Measurements from ENCODE around the gene STPG4.

Gene STPG4

DNA sequence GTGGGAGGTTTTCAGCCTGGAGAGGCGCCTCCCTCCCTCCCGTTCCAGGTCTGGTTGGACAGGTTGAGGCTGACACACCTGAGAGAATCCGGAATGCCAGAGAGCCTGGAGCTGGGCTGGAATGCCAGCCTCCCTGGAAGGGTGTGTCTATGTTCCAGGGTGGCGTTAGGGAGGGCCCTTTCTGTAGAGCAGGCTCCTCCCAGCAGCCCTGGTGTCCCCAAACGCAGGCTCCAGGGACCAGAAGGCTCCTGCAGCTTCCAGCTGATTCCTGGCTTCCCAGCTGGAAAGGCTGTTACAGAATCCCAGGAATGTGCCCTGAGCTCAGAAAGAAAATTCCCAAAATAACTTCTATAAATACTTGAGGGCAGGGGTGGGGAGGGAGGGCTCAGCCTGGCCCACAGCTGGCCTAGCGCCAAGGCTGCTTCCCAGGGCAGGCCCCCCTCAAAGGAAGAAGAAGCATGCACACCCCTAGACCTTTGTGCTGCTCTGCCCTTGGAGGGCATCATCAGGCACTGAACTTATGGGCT is 85.4 kb downstream of the STPG4 start:
- no peak for DNase-seq

DNA sequence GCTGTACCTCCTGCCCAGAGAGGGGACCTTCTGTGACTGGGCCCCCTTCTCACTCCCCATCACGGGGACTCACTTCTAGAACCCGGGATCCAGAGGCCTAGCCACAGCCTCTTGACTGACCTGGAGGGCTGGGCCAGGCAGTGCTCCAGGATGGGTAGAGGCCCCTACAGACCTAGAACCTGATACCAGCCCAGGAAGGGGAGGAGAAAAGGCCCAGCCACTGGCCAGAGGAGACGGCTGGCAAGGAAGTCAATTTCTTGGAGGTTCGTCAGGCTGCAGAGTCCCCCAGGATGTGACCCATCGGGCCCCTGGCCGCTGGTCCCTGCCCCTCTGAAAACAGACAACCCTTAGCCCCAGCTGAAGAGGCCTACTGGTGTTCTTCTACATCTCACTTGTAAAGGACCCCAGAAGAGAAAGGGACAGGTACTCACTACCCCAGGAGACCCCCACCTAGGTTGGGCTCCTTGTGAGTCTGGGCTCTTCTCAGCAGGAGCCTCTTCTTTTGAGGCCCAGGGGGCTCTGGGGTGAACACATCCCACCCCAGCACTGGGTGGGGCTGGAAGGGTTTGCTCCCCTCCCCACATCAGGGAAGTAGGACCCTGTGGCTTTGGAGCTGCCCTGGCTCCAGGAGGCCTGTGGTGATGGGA is 86.0 kb downstream of the STPG4 start:
- DNase-seq, result no peak

DNA sequence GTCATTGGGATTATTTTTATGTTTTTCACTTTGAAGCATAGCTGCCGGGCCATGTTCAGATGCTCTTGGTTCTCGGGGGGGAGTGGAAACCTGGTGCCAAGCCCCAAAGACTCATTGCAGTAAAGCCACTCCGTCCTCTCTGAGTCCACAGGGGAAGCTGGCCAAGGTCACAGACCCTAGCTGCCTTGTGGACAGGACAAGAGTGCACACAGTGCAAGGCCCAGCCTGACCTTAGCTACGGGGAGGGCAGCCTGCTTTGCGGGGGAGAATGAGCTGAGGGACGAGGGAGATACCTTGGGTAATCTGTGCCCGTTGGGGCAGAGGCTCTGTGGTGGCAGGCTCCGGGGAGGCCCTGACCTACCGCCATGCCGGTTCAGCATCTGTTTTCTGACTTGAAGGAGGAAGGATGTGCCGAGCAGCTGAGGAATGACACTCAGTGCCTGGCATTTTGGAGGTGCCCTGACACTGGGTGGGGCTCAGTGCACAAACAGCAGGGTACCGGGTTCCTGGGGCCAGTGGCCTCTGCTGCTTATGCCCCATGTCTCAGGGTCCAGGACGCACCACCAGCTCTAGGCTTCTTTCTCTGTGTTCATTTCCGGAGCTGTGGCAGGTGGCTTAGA is 87.2 kb downstream of the STPG4 start:
- no peak for DNase-seq

DNA sequence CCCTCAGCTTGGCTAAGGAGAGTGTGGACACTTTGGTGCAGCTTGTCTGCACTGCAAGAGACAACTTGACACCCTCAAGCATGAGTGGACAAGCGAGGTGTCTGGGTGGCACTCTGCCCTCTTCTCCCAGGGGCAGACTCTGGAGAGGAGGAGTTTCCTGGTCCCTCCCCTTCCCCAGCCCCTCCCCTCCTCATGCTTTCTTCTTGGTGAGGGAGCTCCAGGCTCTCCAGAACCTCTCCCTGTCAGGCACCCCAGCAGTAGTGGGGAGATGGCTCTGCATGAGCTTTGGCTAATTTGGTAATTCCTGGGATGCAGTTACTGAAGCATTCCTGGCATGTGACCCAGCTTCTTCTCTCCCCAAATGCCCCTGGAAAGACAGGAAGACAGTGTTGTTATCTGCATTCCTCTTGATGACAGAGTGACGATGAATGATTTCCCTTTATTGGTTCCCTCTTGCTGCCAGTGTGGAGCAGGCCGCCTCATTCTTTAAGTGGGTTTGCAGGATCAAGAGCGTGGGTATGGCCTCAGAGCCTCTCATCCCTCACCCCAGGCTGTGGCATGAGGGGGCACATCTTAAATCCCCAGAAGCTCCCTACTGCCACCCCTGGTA is 89.2 kb downstream of the STPG4 start:
- DNase-seq, result no peak

DNA sequence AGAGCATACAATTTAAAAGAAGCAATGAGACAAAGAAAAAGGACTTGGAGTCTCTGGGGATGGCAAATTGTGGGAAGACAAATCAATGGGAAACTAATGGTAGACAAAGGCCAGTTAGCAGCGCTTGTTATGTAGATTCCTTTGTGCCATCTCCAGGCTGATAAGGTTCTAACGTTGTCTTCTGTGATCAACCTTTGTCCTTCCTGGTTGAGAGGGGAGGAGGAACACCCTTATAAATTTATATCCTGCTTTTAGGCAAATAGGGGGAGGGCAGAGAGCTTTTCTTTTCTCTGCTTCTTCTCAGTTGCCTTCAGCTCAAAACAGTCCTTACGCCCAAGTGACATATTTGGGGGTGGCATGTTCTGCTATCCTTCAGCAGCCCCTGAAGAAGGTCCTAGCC is 89.8 kb downstream of the STPG4 start:
- DNase-seq, result no peak

GRCh38 chr2:47064106-47064505 is 91.0 kb downstream of the STPG4 start:
- no peak for DNase-seq

GRCh38 chr2:47063538-47063930 is 91.6 kb downstream of the STPG4 start:
- no peak for DNase-seq

DNA sequence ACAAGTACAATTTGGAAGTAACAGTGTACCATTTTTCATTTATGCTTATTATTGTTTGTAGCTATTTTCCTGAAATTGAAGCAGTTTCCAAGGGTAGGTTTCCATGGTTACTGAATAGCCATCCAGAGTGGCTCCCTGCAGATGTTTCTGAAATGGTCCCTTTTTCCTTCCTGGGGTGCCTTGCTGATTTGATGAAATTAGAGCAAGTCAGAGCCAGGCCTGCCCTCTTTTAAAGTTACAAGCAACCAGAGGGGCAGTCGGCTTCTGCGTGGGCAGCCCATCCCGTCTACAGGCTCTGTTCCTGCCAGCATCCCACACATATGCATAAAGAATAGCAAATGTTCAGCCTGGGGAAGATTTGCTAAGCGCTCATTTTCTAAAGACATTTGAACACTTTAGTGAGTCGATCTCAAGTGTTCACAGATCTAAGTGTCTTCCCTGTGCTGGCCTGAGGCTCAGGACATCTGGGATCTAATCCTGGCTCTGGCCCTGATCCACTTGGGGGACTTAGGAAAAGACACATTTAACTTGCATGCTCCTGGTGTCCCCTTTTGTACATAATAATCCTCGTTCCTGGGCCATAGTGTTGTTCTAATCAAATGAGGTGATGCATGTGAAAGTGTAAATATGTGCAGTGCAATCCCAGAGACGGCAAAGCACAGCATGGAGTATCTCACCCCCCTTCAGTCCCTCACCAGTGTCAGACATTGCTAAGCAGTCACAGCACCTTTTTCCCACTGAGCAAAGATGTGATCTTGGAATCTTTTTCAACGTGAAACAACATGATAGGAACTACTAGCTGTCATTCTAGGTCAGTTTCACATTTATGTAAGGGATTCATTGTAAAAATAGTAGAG is 92.2 kb downstream of the STPG4 start:
- no peak for DNase-seq

DNA sequence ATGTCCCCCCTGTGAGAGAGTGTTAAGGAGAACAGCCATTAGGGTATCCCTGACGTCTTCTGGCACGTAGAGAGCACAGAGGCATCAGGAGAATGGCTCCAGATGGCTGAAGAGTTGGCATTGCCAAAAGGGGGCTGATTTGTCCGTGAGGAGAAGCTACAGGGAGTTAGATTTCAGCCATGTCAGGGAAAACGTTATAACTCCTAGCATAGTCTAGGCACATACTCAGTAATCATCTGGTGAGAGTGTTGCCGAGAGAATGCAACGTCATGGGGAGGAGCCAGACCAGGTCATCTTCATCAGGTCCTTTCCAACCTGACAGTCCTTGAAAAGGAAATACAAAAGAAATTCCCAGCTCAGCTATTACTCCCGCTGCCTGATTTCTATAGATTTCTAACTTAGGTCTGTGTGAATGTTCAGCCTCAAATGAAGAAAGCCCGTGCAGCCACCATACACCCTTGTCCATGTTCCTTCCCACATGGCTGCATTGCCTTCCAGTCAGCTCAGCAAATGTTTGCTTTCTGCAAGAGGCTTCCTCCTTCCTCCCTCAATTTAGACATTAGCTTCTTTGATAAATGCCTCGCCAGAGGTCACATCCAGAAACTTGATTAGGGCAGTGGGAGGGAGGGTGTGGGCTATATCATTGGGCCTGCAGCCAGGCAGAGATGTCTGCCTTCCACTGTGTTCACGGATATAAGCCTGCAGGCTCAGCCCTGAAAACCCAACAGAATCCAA is 93.0 kb downstream of the STPG4 start:
- peak; percentile 11 for DNase-seq

DNA sequence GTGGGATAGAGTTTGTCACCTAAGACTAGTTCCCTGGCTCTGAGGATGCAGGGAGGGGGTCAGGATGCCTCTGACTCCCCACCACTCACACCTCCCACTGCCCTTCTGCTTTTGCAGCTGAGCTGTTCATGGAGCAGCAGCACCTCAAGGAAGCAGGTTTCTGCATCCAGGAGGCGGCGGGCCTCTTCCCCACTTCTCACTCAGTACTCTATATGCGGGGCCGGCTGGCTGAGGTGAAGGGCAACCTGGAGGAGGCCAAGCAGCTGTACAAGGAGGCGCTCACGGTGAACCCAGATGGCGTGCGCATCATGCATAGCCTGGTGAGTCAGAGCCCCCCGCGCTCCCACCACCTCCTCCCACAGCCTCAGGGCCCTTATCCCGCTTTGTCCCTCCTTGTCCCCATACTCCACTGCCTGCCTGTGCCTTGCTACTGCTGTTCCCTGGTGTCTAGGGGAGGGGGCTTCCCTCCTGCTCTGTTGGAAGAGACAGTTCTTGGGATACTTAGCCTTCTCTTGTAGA is 94.4 kb downstream of the STPG4 start:
- no peak for DNase-seq

- no peak for DNase-seq
Observed at GRCh38 chr2:47058003-47058931, 96.8 kb downstream of the STPG4 start.

GRCh38 chr2:47057687-47058002 is 97.5 kb downstream of the STPG4 start:
- DNase-seq, result no peak

DNA sequence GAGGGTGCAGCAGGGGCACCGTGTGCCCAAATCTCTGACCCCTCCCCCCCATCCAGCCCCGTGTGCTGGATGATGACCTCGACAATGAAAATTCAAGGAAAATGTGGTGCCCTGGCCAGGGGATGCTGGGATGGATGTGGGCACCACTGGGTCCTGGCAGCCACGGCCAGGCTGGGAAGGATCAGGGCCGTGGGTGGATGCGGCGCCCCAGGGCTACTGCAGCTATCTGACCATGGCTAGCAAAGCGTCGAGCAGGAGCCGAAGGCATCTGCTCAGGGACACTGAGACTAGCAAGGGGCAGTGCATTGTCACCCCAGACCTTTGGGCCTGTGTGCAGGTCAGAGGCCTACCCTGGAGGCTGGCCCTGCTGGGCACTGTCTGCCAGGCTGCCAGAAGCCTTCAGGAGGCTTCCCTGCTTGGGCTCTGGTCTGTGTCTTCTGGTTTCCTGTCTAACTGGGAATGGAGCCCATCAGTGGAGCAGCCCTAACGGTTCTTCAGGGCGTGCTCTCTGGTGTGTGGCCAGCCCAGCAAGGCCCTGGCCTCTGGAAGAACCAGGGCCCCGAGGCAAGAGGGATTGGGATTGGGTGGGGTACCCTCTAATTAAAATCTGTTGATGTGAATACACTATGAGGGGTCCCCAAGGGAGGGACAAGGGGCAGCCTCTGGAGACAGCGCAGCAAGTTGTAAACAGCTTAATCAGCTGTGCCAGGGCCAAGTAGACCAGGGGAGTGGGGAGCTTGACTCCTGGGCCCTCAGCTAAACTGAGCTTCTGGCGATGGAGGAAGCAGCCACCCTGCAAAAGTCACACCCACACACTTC is 98.0 kb downstream of the STPG4 start:
- DNase-seq, result no peak

GRCh38 chr2:47056374-47056773 is 98.7 kb downstream of the STPG4 start:
- no peak for DNase-seq

DNA sequence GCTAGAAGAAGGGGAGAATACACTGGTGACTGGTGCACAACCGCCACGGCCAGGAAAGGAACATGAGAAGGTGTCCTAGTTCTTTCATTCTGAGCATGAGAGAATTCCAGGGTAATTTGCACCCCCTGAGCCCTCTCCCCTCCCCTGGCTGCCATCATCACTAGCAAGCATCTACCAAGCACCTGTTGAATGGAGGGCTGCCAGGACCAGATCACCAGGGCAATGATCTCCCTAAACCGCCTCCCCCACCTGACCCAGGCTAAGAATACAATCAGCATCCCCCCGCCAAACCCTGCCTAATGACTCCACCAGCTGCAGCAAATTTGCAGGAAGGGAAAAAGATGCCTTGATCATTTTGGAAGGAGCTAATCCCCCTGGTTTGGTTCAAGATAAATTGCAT is 100.2 kb downstream of the STPG4 start:
- DNase-seq, result no peak

DNA sequence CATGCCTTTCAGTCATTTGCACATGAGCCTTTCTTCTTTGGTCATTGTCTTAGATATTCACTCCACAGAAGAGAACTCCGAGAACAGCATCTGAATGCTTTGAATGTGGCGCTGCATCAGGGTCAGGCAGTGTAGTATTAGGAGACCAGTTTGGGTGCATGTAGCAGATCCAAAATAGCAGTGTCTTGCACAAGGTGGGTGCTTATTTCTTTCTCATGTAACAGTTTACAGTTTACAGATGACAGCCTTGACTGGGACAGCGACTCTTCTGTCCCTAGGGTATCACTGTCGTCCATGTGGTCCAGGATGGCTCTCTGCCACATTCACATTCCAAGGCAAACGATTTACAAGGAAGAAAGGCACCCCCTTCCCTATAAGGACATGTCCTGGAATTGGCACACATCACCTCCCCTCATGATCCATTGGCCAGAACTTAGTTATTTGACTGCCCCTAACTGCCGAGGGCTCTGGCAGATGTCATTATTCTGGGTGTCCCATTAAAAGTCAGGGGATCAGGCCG is 101.0 kb downstream of the STPG4 start:
- no peak for DNase-seq

DNA sequence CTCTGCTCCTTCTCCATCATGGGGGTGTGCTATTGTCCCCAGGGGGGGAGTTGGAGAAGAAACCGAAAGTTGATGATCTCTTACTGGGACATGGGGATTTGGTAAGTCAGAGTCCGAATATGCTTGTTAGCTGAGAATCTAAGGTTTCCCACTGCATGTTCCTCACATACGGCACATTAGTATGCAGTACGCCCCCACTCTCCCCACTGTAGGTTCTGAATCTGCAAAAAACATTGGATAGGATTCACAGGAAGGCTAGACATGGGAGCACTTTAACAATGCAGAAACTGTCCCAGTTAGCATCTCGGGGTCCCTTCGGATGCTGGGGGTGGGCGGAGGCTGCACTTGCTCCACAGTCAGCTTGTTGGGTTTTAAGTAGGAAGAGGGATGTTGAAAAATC is 102.3 kb downstream of the STPG4 start:
- DNase-seq, result no peak

GRCh38 chr2:47051562-47051961 is 103.5 kb downstream of the STPG4 start:
- DNase-seq, result no peak

- no peak for DNase-seq
Observed at GRCh38 chr2:47050762-47051161, 104.3 kb downstream of the STPG4 start.

DNA sequence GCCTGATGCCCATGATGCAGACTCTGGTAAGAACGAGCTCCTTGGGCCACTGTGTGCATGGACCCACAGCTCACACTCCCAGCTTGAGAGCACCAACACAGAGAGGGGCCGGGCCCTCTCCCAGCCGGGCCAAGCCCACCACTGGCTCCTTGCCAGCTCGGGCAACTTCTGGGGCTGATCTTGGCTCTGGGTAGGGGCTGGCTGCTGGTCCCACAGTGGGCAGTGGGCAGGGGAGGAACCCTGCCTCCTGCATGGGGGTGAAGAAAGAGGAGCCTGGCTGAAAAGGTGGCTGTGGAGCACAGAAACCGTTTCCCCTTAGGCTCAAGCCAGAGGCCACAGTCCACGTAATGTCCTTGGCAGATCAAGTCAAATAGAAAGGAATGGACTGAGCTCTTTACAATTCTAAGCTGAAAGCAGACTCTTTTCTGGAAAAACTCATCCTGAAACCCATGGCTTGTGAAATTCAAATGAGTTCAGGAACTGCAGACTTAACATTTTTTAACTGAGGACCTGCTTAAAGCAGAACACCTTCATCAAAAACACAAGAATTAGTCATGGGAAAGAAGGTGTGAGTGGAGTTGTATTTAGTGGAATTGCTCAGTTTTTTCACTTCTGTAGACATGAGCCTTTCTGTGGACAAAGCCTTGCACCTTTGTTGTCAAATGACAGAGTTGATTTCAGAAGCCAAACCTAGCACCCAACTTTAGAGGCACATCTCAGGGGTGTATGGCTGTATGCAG is 104.9 kb downstream of the STPG4 start:
- DNase-seq, result no peak
